DMS153 treated with DMSO at 0.1 percent for 48 hours (cell line): Measurements from ENCODE around the gene CD79B.
"Not testable (repeated sequence)": the region's sequence is repeated elsewhere in the genome, so short reads cannot be mapped to it uniquely, and the experiment has no call there.

Experiments
- DNase-seq: peaks from one replicate; lab custom pipeline; 2025; ENCODE audit not compliant: unreplicated experiment; lab: John Stamatoyannopoulos, UW

CD79B gene

GRCh38 chr17:63934183-63935112 lies 2.3 kb upstream of the CD79B start:
- no peak for DNase-seq

GRCh38 chr17:63933598-63933997 lies 1.5 kb upstream of the CD79B start:
- no peak for DNase-seq

GRCh38 chr17:63932721-63933120 lies 590 bp upstream of the CD79B start:
- no peak for DNase-seq

- no peak for DNase-seq
These were observed 1.1 kb downstream of the CD79B start for GRCh38 chr17:63930951-63931575.

GRCh38 chr17:63929860-63930766 lies 2.0 kb downstream of the CD79B start:
- no peak for DNase-seq

GRCh38 chr17:63928966-63929695 lies 3.0 kb downstream of the CD79B start:
- no peak for DNase-seq

GRCh38 chr17:63928172-63928666 lies 3.9 kb downstream of the CD79B start:
- no peak for DNase-seq

GRCh38 chr17:63927464-63928171 lies 4.5 kb downstream of the CD79B start:
- no peak for DNase-seq

- DNase-seq, result no peak
These were observed 6.0 kb downstream of the CD79B start for GRCh38 chr17:63926164-63926563.

- no peak for DNase-seq
These were observed 6.5 kb downstream of the CD79B start for GRCh38 chr17:63925615-63926014.

- DNase-seq, result not testable (repeated sequence)
These were observed 9.7 kb downstream of the CD79B start for GRCh38 chr17:63922402-63922801.

- DNase-seq, result not testable (repeated sequence)
These were observed 11.4 kb downstream of the CD79B start for GRCh38 chr17:63920779-63921178.

GRCh38 chr17:63920050-63920449 lies 12.1 kb downstream of the CD79B start:
- DNase-seq, result not testable (repeated sequence)

GRCh38 chr17:63919311-63919723 lies 12.8 kb downstream of the CD79B start:
- peak; percentile 24 for DNase-seq

- DNase-seq, result not testable (repeated sequence)
These were observed 13.3 kb downstream of the CD79B start, which contains the start of gene GH1 for GRCh38 chr17:63918789-63919305. TSS of gene GH1 (minus strand) at chr17:63918839. CDS start at chr17:63918776, 63 bp downstream.

GRCh38 chr17:63918305-63918704 lies 13.8 kb downstream of the CD79B start:
- no peak for DNase-seq

GRCh38 chr17:63917646-63918045 lies 14.5 kb downstream of the CD79B start:
- DNase-seq, result no peak

GRCh38 chr17:63917206-63917605 lies 14.9 kb downstream of the CD79B start:
- not testable (repeated sequence) for DNase-seq

GRCh38 chr17:63916566-63917185 lies 15.5 kb downstream of the CD79B start:
- no peak for DNase-seq
